NCI-H1930 (cell line): Measurements from ENCODE around the gene RASGRP2.

ENCODE experiments used
- DNase-seq, 2 experiments: peaks; one replicate each; lab custom pipeline; 2025; lab: John Stamatoyannopoulos, UW

RASGRP2 gene

DNA sequence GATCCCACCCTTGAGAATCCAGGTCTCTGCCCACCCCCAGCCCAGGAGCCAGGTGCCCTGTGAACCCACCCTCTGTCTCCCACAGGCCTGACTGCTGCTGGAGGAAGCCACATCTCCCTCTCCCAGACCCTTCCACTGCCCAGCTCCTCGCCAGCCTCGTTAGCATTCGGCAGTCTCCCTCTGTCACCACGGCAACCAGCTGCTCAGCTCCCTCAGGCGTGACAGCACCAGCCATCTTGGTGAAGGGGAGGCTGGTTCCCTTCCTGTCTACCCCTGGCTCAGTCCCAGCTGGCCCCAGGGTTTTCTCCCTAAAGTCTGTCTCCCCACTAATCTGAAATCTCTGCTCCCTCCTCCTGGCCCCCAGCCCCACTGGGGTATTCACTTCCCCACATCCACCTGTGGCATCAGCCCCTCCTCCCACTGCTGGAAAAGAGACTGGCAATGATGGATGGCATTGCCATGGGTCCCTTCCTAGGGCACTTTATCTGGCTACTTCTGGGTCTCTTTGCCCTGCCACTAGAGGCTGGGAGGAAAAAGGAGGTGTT, 49.0 kb downstream of the RASGRP2 start:
- no peak for DNase-seq

DNA sequence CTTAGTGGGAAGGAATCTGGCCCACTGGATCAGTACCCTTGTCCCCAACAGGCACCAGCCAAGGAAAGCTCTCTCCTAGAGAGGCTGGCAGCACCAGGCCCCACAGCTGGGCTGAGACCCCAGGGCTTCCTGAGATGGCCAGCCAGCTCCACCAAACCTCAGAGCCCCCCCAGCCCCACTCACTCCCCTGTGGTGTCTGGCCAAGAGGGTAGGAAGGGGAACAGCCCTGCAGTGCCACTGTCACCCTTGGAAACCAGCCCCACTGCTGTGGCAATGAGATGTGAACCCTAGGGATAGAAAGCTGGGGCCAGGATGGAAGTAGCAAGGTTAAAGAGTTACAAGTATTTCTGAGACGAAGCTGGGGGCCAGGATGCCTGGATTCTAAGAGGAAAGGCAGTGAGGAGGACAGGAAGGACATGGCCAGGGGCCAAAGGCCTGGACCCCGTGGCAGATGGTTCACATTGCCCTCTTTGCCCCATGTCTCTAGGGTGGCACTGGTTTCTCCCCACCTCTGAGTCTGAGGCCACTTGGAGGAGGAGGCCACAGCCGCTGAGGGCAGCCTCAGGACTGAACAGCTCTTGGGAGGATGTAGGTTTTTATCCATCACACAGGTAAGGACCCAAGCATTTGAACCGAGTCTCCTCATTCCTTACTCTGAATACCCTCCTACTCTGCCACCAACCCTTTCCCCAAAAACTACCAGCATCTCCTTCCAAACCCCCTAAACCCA, 49.8 kb downstream of the RASGRP2 start:
- no peak for DNase-seq

DNA sequence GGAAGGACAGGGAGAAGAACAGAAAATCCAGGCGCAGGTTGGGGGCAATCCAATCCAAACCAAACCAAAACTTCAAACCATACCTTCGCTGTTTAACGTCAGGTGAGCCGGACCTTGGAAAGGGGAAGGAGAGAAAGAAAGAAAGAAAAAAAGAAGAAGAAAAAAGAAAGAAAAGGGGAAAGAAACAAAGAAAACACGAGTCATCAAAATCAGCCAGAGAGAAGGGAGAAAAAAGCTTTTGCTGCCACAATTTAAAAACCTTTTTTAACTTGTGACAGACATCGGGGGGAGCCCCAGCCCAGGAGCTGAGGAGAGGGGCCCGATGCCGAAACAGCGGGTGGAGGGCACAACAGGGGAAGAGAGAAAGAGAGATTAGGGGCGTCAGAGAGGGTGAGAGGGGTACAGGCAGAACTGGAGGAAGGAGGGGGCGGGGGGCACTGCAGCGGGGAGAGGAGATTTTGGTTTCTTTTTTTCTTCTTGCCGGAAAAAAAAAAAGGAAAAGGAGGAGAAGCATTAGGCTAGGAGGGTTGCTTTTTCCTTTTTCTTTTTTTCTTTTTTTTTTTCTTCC, 51.1 kb downstream of the RASGRP2 start:
- DNase-seq, result no peak

DNA sequence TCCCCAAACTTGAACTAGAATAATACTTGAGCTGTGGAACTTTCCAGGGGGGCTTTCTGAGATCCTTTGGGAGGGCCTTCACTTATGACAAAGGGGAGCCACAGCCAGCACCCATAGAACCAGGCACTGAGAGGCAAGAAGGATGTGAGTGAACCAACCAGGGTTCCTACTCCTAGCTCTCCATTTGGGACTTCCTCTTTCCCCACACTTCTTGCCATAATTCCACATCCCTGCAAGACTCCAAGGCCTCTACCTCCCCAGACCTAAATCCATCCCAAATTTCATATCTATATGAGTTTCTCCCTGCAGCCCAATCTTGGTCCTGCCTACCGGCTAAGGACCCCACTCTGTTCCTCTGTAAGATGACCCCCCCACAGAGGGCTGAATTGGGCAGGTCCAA, 52.4 kb downstream of the RASGRP2 start:
- DNase-seq, result no peak

DNA sequence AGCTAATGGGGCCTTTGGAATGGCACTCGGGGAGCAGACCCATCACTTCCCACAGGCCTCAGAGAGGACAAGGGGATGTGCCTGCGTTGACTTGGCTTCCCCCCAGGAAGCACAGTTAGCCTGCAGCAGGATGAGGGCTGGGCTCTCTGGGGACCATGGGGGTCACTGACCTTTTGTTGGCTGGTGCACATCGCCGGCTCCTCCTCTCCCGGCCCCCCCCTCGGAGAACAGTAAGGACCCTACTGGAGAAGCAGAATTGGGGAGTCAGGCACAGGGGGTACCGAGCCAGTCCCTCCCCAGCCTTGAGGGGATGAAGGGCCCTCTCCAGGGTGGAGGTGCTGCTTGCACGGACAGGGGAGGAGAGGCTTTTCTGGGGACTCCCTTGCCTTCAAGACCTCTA, 53.7 kb downstream of the RASGRP2 start:
- DNase-seq, result no peak

DNA sequence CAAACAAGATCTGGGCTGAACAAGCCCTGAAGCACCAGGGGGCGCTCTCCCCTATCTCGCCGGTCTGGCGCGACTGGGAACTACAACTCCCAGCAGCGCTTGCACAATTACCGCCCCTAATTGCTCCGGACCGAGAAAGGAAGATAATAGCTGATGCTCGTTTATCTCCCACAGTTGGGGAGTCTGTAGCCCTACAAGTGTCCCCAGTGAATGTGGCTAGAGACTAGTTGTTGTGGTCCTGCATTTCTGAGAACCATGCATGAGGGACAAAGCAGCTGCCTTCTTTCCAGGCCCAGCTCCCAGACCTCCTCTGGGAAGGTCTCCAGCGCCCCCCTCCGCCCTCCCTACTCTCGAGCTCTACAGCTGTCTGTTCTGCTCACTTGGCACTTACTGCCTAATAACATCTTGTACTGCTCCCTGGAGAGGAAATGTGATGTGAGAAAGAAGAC, 55.4 kb downstream of the RASGRP2 start:
- peak; percentile 81 to 87 for DNase-seq

DNA sequence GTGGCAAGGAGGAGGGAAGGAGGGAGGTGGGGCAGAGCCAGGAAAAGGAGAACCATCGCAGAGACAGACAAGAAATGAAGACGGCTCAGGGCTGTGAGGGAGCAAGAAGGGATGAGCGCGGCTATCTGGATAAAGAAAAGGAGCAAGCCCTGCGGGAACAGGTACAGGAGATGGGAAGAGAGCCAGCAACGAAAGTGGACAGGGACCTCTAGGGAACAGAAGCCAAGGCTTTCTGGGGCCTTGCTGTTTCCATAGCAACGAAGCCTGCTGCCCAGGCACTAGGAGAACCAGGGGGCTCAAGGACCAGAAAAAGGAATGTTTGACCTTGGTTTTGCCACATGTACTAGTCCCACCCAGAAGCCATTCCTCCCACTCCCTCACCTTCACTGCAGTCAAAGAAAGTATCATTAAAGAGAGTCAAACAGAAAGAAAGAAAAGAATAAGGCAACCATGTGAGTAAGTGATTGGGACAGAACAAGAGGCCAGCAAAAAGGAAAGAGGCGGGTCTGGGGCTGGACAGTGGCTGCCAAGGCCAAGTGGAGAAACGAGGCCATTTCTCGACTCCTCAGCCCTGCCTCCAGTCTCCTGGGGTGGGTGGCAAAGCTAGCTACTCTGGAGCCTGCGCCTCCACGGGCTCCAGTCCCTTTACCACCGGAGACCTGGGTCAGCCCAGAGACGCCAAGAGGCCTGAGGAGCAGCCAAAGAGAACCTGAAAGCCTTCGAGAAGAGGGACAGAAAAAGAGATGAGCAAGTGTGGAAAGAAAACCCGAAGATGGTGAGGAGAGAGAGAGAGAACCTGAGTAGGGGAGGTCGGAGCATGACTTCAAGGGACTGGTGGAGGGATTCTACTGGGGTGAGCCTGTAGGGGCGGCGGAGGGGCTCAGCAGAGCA, 56.1 kb downstream of the RASGRP2 start:
- no peak for DNase-seq

DNA sequence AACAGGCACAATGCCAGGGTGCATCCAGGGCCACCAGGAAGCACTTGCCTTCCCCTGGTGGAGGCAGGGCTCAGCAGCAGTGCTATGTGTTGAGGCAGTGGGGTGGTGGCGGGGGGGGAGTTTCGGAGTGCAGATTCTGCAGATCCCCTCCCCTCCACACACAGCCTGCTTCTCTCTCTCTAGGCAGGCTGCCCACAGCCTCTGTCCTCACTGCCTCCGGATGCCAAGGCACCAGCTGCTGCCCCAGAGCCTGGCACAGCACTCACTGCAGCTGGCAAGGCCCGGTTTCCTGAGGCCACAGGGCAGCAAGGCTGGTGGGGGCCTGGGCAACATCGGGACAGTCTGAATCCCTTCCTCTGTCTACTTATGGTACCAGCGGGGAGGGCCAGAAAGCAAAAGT, 56.7 kb downstream of the RASGRP2 start:
- DNase-seq, result no peak

DNA sequence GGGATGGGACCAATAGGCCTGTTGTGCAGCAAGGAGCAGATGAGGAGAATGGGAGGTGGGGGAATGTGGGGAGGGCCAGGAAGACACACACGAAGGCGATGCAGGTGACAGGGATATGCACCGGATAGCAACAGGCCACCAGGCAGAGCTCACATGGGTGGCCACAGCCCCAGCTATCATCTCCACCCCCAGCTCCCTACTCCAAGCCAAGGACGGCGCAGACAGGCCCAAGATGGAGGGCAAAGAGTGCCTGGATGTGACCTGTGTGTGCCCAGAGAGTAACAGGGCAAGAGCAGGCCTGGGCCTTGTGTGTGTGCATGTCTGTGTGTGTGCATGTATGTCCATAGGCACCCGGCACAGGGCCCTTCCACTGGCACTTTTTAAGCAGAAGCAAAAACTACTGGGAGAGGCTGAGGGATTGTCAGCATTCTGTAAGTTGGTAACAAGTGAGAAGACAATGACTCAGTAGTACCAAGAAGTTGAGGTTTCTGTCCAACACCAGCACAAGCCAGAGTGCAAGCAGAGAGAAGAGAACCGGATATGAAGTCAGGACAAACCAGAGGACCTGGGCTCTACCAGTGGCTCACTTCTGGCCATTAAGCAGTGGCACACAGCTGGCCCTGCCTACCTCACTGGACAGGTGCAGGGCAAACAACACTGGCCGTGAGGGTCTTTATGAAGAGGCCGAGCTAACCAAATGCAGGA, 57.3 kb downstream of the RASGRP2 start:
- DNase-seq, result no peak

DNA sequence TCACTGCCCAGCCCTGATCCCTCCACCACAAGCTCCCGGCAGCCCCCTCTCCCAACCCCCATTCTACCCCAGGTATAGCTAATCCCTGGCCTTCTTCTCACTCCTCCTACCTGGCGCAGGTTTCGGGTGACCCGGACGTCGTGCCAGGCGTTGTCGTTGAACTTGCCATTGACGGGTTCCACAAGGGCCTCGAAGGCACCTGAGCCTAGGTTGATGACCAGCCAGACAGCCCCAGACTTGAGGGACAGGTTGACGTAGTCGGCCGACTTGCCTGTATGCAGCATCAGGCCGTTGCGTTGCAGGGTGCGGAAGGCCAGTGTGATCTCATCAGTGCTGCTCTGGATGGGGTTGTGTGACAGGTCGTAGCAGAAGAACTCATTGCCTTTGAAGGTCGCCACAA, 58.4 kb downstream of the RASGRP2 start:
- no peak for DNase-seq

DNA sequence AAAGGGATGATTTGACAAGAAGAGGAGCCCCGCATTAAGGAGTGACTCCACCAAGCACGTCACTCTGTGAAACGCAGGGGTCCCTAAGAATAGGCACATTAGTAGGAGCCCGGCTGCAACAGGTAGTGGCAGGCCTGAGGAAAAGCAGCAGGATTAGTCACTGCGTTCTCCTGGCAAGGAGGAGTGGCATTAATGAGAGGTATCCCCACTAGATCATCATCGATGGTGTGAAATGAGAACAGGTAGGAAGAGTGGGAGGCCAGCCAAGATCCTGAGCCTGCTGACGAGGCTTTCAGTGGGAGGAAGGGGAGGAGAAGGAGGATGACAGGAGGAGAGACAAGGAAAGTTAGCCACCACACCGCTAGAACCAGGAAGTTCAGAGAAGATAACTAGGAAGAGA, 59.6 kb downstream of the RASGRP2 start:
- no peak for DNase-seq

DNA sequence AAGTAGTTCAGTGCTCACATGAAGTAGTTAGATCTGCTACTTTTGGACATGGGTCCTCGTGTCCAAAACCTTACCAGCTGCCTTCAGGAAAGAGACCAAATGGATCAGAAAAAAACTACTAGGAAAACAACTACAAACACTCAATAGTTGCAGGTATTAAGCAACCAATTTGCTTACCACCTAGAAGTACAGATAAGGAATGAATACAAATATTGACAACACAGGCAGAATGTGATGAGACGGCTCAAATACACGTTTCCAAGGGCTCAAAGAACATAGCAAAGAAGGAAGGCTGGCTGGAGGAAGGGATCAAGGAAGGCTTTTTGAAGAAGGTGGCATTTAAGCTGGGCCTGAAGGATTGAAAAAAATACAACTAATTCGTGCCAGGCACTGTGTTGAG, 62.8 kb downstream of the RASGRP2 start:
- DNase-seq, result no peak

DNA sequence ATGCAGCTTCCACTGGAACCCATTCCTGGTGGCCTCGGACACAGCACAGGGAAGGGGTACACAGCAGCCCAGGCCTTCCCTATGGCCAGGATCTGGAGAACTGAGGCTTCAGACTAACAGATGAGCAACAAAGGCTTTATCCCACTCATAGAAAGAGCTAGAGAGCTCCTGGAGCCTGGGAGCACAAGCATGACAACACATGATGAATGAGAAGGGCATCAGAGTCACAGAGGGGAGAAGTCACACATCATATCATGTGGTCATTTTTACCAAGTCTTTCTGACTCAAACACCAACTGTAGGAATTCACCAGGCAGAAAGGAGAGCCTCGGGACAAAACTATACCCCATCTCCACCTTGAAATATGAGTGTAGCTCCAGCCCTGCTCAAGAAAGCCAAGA, 64.1 kb downstream of the RASGRP2 start:
- no peak for DNase-seq

DNA sequence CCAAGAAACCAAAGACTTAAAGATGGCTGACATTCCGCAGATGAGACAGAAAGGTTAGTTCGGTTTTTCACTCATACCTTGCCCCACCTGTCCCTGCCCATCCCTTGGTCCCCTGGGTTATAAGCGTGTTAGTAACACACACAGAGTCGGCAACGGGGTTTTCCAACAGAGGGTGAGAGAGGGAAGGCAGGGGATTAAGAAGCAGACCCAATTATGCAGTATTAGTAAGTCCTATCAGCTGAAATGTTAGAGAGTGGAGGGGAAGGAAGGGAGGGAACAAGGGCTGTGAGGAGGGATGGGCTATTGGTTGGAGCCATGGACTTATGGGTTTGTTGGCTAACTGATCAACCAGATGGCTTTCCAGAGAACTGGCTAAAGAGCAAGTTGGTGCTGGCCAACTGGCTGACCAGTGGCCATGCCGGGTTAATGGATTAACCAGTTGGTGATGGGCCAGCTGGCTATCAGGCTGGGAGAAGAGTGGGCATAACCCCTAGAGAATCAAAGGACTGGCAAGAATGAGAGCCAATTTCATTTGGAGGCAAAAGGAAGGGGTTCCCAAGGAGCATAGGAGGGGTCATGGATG, 66.4 kb downstream of the RASGRP2 start:
- DNase-seq, result no peak
